HG03521 (cell line): Measurements from ENCODE around the gene COL1A1.

Experiments
- ATAC-seq: cut with Tn5 transposase; IDR thresholded peaks from one replicate; pipeline ENCODE4 v1.9.1; 2021; ENCODE audit warnings: mild to moderate bottlenecking, moderate library complexity; ENCODE audit not compliant: unreplicated experiment

COL1A1 gene

DNA sequence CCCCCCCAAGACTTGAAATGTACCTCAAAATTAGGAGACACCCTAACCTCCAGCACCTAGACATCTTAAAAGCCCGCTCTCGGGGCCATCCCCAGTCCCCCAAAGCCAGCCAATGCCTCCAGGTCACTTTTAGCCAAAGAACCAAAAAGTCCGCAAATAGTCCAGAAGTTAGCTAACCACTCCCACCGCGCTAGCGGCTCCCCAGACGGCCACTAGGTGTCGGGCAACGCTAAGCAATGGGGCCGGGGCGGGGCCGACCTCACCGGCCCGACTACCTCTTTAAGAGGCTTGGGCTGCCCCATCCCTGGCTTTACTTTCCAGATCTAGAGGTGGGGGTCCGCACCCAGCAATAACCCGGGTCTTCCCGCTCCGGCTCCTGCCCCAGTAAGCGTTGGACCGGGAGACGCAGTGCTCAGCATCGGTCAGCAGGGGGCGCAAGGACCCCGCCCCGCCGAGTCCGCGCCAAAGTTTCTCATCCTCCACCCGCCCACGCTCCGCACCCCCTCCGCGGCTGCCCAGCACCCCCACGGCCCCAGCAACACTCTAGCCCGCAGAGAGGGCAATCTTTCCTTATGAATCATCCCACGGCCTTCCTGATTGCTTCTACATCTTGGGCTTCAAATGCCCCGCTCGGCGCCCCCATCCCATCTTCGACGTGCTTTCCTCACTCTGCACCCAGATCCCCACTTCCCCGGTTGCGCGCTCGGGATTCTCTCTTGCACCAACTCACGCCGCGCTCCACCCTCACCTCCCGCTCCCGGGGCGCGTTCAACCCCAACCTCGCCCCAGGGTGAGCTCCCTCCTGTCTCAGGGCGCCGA, 765 bp downstream of the COL1A1 start:
- ATAC-seq: no peak

DNA sequence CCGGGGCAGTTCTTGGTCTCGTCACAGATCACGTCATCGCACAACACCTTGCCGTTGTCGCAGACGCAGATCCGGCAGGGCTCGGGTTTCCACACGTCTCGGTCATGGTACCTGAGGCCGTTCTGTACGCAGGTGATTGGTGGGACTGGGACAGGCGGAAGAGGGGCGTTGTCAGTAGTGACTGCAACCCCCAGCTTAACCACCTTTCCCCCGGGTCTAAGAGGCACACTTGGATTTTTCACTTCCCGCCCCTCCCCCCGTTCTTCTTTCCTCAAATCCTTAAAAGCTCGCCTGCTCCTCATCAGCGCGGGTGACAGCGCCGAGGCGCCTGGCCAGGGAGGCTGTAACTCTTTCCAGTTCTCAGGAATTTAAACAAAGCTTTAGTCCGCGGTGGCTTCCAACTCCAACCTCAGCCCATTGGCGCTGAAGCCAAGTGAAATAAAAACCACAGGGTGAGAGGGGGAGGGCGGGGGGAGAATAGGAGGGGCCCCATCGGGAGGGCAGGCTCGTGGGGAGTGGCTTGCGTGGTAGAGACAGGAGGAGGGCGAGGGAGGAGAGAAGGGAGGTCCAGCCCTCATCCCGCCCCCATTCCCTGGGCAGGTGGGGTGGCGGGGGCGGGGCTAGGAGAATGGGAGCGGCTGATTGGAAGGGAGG, 1.5 kb downstream of the COL1A1 start:
- ATAC-seq: no peak

DNA sequence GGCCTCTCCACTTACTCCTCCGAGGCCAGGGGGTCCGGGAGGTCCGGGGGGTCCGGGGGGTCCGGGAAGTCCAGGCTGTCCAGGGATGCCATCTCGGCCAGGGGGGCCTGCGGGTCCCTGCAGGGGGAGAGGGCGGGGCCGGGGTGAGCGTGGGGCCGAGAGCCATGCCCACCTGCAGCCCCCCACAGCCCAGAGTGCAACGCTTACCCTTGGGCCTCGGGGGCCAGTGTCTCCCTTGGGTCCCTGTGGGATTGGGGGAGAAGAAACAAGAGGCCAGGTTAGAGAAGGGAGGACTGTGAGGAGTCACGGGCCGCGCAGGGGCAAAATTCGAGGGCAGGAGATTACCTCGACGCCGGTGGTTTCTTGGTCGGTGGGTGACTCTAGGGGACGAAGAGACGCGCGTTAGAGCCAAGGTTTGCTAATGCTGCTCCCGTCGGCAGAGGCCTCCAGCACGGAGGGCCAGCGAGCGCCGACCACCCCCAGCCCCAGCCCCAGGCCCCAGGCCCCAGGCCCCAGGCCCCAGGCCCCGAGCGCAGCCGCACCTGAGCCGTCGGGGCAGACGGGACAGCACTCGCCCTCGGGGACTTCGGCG, 2.1 kb downstream of the COL1A1 start:
- no peak for ATAC-seq

DNA sequence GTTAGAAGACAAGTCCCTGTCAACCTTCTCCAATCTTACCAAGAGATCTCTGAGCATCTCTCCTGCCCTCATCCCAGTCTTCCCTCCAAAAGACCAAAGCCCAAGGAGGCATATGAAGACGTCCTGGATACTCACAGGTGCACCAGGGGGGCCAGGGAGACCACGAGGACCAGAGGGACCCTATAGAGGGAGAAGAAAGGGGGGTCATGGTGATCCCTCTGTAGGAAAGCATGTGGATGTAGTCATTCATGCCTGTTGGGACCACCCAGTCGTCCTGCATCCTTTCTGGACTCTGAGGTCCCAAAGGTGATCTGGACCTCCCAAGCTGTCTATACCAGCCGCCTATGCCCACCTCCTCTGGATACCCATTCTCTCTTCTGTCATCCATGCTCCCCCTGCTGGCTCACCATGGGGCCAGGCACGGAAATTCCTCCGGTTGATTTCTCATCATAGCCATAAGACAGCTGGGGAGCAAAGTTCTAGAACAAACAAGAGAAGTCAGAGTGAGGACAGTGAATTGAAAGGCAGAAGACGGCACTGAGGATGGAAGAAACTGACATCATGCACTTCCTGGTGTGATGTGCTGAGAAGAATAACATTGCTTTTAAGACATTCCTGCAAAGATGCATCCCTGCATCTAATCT, 3.3 kb downstream of the COL1A1 start:
- no peak for ATAC-seq

DNA sequence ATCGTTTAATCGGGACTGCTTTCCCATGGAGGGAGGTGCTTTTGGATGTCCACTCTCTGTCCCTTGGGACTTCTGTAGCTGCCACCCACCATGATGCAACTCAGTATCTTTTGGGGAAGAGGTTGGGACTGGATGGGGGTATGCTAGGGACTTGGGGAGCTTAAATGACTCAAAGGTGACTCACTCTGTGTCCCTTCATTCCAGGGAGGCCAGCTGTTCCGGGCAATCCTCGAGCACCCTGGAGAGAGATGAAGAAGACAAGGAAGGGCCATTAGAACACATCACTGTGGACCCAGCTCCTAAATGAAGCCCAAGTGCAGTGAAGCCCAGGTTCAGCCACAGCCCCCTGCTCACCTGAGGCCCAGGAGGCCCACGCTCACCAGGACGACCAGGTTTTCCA, 4.6 kb downstream of the COL1A1 start:
- no peak for ATAC-seq

DNA sequence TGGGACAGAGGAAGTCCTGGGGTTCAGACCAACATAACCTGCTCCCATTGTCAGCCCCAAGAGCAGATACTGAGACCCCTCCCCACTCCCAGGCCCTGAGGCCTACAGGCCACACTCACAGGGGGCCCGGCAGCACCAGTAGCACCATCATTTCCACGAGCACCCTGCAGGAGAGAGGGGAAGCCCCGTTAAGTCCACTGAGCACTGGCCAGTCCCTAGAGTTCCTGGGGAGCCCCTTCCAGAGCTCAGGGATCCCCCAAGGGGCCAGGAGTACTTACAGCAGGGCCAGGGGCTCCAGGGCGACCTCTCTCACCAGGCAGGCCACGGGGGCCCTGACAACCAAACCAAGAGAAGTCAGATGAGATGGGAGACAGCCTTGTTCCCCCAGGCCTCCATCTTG, 5.4 kb downstream of the COL1A1 start:
- no peak for ATAC-seq

DNA sequence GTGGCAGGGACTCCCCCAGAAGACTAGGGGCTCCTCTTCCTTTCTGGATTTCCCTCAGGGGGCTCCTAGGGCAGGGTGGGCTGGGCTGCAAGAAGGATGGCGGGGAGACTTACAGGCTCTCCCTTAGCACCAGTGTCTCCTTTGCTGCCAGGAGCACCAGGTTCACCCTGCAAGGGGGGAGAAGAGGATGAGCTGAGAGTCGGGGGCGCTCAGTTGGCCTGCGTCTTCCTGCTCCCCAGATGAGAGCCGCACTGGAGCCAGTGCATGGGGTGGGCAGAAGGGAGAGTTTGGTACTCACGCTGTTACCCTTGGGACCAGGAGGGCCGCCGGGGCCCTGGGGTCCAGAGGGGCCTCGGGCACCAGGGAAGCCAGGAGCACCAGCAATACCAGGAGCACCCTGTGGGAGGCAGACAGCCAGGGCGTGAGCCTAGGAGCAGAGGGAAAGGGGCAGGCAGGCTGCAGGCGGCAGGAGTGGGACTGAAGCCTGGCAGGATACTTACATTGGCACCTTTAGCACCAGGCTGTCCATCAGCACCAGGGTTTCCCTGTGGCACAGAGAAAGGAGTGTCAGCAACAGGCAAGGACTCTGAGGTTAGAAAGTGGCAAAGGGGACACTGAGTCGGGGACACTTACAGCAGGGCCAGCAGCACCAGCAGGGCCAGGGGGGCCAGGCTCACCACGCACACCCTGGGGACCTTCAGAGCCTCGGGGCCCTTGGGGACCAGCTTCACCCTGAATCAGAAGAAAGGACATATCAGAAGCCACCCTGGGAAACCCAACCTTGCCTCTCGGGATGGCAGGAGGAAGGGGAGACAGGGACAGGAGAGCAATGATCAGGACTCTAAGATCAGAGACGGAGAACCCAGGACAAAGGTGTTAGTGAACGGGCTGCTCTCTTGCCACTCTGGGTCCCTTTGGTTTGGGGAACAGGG, 6.2 kb downstream of the COL1A1 start:
- no peak for ATAC-seq

DNA sequence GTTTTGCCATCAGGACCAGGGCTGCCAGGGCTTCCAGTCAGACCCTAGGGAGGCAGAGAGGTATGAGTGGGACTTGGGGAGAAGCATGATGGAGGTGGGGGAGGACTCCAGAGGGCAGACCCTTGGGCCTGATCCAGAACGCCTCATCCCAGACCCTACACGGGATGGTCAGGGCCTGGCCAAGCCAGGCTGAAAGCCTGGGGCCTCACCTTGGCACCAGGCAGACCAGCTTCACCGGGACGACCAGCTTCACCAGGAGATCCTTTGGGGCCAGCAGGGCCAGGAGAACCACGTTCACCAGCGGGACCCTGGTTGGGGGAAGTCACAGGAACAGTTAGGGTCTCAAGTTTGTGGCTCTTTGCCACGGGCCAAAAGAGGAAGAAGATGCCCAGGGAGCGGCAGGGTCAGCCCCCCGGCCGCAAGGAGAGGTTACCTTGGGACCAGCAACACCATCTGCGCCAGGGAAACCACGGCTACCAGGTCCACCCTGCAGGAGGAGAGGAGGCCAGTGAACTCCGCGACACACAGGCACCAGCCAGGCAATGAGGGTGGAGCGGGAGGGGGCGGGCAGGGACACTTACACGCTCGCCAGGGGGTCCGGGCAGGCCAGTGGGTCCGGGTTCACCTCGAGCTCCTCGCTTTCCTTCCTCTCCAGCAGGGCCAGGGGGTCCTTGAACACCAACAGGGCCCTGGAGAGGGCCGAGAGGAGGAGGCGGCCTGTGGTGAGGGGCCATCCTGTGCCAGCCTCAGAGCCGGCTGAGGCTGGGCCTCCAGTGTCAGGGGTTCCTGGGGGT, 7.1 kb downstream of the COL1A1 start:
- ATAC-seq: no peak

DNA sequence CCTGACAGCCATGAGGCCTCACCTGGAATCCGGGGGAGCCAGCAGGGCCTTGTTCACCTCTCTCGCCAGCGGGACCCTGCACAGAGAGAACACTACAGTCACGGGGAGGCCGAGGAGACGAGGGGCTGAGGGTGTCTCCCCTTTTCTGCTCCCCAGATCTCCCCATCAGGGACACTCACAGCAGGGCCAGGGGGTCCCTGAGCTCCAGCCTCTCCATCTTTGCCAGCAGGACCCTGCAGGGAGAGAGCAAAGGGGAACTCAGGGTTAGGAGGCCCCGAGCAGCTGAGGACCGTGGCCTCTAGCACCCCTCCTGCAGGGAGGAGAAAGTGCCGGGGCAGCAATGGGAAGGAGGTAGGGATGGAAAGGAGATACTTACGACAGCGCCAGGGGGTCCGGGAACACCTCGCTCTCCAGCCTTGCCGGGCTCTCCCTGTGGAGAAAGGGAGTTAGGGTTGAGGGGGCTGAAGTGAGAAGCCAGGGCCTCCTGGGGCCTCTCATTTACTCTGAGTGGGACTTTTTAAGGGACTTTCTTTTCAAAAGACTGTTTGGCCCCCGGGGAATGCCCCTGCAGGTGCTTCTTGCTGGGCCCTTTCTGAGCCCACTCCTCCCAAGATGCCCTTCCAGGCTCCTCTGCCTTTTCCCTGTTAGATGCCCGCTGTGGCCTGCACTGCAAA, 8.7 kb downstream of the COL1A1 start:
- ATAC-seq: no peak

DNA sequence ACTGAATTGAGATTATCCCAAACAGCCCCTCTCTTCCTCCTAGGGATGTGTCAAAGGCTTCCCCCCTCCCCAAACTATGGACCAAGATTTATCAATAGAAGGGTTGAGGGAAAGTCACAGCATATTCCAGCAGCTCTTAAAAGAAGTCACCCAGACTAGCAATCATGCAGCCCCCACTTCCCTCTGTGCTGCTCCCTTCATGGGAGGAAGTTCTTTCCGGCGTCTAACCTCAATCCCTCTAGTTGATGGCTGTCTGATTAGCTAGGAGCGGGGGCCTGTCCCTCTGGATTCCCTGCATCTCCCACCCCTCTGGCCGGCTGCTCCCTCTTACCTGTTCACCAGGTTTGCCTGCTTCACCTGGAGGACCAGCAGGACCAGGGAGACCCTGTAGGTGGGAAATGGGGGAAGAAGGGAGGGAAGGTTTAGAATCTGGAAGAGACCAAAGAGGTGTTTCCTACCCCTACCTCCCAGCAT, 9.2 kb downstream of the COL1A1 start:
- ATAC-seq: no peak

DNA sequence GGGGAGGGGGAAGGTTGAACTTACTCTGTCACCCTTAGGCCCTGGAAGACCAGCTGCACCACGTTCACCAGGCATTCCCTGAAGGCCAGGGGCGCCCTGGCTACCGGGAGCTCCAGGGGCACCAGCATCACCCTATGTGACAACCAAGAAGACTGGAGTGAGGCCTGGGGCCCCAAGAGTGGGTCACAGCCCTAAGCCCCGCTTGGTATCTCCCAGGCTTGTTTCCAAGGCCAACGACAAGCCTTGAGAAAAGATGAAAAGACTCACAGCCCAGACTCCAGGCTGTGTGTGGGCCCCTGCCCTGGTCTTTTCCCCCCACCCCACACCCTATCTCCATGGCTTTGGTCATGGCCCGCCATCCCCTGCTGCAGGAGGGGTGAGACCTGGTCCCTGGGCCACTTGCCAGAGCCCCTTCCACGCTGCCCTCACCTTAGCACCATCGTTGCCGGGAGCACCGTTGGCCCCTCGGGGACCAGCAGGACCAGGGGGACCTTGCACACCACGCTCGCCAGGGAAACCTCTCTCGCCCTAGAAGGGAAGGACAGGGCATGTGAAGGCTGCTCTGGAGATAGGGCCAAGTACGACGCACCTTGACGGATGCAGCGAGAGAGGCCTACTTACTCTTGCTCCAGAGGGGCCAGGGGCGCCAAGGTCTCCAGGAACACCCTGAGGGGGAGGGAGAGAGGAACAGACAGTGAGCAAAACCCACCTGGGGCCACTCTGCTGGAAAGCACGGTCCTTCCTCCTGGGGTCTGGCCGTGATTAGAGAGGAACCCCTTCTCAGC, 9.9 kb downstream of the COL1A1 start:
- no peak for ATAC-seq

DNA sequence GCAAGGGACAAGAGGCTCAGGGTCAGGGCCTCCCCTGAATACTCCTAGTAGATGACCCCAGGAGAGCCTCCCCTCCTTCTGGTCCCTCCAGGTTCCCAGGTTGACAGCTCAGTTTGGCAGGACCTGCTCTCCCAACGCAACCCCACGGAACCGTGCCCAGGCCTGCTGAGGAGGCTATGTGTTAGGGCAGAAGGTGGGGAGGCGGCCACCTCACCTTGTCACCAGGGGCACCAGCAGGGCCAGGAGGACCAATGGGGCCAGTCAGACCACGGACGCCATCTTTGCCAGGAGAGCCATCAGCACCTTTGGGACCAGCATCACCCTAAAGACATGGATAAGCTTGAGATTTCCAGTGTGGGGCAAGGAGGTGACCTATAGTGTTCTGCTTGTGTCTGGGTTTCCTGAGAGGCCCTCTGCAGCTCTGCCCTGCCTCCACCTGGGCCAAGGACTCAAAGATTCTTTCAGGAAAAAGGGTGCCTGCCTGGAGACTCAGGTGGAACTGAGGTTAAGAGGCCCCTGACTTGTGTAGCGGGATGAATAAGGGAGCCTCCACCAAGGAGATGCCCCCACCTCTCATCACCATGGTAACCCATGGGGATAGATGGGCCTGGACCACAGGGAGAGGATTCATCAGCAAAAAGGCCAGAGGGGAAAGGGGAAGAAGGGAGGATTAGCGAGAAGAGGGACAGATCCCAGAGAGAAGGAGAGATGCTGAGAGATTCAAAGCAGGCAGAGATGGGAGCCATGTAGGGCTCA, 10.7 kb downstream of the COL1A1 start:
- no peak for ATAC-seq

DNA sequence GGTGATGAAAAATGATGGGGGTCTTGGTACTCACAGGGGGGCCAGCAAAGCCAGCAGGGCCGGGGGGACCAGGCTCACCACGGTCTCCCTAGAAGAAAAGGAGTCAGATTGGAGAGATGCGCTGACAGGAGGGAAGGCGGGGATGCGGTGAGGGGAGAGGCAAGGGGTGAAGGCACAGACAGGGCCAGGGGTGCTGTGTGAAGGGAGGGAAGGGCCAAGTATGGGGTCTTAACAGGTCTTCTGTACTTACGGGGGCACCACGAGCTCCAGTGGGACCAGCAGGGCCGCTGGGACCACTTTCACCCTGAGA, 11.2 kb downstream of the COL1A1 start:
- ATAC-seq: no peak

DNA sequence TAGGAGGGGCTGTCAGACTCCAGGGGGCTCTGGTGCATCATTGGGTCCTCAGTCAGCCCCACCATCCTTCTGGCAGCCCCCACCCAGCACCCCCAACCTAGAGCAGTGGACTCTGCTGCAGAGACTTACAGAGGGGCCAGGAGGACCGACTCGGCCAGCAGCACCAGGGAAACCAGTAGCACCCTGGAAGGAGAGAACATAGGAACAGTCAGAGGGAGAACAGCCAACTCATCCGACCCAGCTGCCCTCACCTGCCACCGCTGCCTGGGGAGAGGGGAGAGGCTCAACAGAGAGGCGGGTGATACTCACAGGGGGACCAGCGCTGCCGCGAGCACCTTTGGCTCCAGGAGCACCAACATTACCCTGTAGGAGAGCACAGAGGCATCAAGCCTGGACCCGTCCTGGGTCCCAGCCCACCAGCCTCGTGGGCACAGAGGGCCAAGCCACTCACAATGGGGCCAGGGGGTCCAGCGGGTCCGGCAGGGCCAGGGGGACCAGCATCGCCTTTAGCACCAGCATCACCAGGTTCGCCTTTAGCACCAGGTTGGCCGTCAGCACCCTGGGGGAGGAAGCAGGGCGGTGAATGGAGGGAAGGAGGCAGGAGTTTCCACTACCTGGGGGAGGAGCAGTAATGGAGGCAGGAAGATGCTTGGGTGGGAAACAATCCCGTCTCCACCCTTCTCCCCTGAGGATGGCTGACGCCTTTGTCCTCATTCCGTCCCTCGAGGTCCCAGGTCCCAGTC, 11.7 kb downstream of the COL1A1 start:
- no peak for ATAC-seq

DNA sequence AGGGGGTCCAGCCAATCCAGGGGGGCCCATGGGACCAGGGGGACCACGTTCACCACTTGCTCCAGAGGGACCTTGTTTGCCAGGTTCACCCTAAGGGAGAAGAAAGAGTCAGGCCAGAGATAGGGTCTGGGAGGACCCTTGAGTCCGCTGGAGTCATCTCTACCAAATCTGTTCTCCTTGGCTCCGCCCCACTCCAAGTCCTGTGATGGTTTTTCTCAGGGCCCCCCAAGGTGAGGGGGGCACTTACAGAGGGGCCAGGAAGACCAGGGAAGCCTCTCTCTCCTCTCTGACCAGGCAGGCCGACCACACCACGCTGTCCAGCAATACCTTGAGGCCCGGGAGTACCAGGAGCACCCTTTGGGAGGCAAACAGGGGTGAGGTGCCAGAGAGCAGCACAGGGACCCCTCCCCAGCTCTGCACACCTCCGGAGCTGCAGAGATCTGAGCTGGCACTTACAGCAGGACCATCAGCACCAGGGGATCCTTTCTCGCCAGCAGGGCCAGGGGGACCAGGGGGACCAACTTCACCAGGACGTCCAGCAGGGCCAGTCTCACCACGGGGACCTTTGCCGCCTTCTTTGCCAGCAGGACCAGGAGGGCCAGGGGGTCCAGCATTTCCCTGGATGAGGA, 12.4 kb downstream of the COL1A1 start:
- no peak for ATAC-seq

DNA sequence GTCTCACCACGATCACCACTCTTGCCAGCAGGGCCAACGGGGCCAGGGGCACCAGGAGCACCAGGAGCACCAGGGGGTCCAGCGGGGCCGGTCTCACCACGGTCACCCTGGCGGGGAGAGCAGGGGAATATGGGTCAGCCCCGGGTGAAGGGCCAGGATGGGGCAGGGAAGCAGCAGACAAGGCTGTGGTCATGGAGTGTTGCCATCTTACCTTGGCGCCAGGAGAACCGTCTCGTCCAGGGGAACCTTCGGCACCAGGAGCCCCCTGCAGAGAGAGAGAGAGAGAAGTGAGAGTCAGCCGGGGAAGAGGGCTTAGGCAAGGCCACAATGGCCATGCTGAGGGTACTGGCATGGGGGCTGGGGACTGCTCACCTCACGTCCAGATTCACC, 12.9 kb downstream of the COL1A1 start:
- ATAC-seq: no peak
